DND-41 (cell line): ENCODE measurements around the gene CTNND1.

Experiments
- ATAC-seq: fragments of 200-7000 bp; cut with Tn5 transposase; 3 replicates; pipeline ENCODE4 v1.9.1; 2021; ENCODE audit warnings: low read depth; ENCODE audit not compliant: insufficient read depth
- DNase-seq: peaks from one replicate; pipeline ENCODE4 v3.0.0-alpha.2; 2020
- H2AFZ ChIP-seq: 2 replicates; pipeline ENCODE4 v1.6.0; 2012; ENCODE audit warnings: low read depth, low read length
- H3K27ac ChIP-seq: 2 replicates; pipeline ENCODE4 v1.5.1; 2012; ENCODE audit warnings: low read length, inconsistent platforms
- H3K27me3 ChIP-seq: fragments of 200-600 bp; sonication (generic); 2 replicates; pipeline ENCODE4 v1.6.0; 2012; ENCODE audit warnings: low read length, mild to moderate bottlenecking, inconsistent platforms; ENCODE audit not compliant: insufficient read depth, poor library complexity
- H3K36me3 ChIP-seq: 2 replicates; pipeline ENCODE4 v1.5.1; 2012; ENCODE audit warnings: low read length, inconsistent platforms; ENCODE audit not compliant: insufficient read depth
- H3K4me1 ChIP-seq: 2 replicates; pipeline ENCODE4 v1.5.1; 2012; ENCODE audit warnings: mild to moderate bottlenecking, low read length; ENCODE audit not compliant: insufficient read depth
- H3K4me2 ChIP-seq: 2 replicates; pipeline ENCODE4 v1.6.0; 2012; ENCODE audit warnings: mild to moderate bottlenecking, moderate library complexity, low read length, inconsistent platforms; ENCODE audit not compliant: insufficient read depth
- H3K4me3 ChIP-seq, 2 experiments: fragments of 200-600 bp in 1 of 2; shearing (Covaris generic) in 1 of 2; 2 replicates each; pipeline ENCODE4 v1.5.1; 2012 to 2016; ENCODE audit warnings: inconsistent platforms in 2 of 2, low read length in 2 of 2, mild to moderate bottlenecking in 2 of 2, low read depth in 1 of 2, moderate library complexity in 1 of 2
- H3K79me2 ChIP-seq: 2 replicates; pipeline ENCODE4 v1.6.0; 2012; ENCODE audit warnings: low read length, inconsistent platforms; ENCODE audit not compliant: insufficient read depth
- H3K9ac ChIP-seq: 2 replicates; pipeline ENCODE4 v1.6.0; 2012; ENCODE audit warnings: low read depth, mild to moderate bottlenecking, inconsistent platforms, low read length, moderate library complexity
- H3K9me3 ChIP-seq: 2 replicates; pipeline ENCODE4 v1.5.1; 2012; ENCODE audit warnings: low read length, moderate library complexity, mild to moderate bottlenecking, inconsistent platforms; ENCODE audit not compliant: insufficient read depth, severe bottlenecking
- H4K20me1 ChIP-seq: 2 replicates; pipeline ENCODE4 v1.6.0; 2012; ENCODE audit warnings: low read length; ENCODE audit not compliant: insufficient read depth
- CTCF ChIP-seq: IDR thresholded peaks from 2 replicates; pipeline ENCODE4 v1.5.1; 2012; ENCODE audit warnings: borderline replicate concordance, low read length, moderate library complexity, mild to moderate bottlenecking; ENCODE audit not compliant: poor library complexity, severe bottlenecking; ENCODE audit errors: extremely low read depth
- EZH2 ChIP-seq: IDR thresholded peaks from 3 replicates; pipeline ENCODE4 v1.6.1; 2012; ENCODE audit warnings: borderline replicate concordance, low read depth, mild to moderate bottlenecking, moderate library complexity, low read length, inconsistent platforms; ENCODE audit not compliant: severe bottlenecking

Gene CTNND1

GRCh38 chr11:57802411-57802810 lies 40.8 kb downstream of the CTNND1 start:
- Histone ChIP-seq H3K36me3 (peaks cover 29% of the 10 kb centered on the region), H3K27me3 (no peaks in the 10 kb centered on the region), H3K9me3 (no peaks in the 10 kb centered on the region), H3K4me2 (no peak overlapping the region), H3K4me1 (peaks cover 20% of the 10 kb centered on the region), H2AFZ (no peak overlapping the region), H3K9ac (no peak overlapping the region), H3K27ac (no peak overlapping the region), H3K4me3 (no peak overlapping the region), H3K79me2 (no peaks in the 10 kb centered on the region), H4K20me1 (no peaks in the 10 kb centered on the region)
- TF ChIP-seq EZH2 (no peak), CTCF (no peak)
- ATAC-seq (no peak), DNase-seq (no peak)

GRCh38 chr11:57804466-57804865 lies 42.9 kb downstream of the CTNND1 start:
- H3K79me2 ChIP-seq = no peaks in the 10 kb centered on the region
- TF ChIP-seq CTCF = no peak
- no peak for TF ChIP-seq EZH2
- ATAC-seq = no peak

GRCh38 chr11:57805780-57806179 lies 44.2 kb downstream of the CTNND1 start:
- no peak overlapping the region for H3K4me2 ChIP-seq
- no peaks in the 10 kb centered on the region for H3K27me3 ChIP-seq
- no peak overlapping the region for H3K9ac ChIP-seq
- H3K79me2 ChIP-seq = no peaks in the 10 kb centered on the region
- TF ChIP-seq CTCF = no peak
- TF ChIP-seq EZH2 = no peak
- no peak overlapping the region for H3K4me3 ChIP-seq
- no peaks in the 10 kb centered on the region for H3K9me3 ChIP-seq
- H3K27ac ChIP-seq = no peak overlapping the region
- DNase-seq (no peak), ATAC-seq (no peak)
- peaks cover 13% of the 10 kb centered on the region for H3K4me1 ChIP-seq
- no peaks in the 10 kb centered on the region for H4K20me1 ChIP-seq
- no peak overlapping the region for H2AFZ ChIP-seq
- H3K36me3 ChIP-seq = peaks cover 44% of the 10 kb centered on the region

More at GRCh38 chr11:57804466-57804865, 42.9 kb downstream of the CTNND1 start:
- H3K4me2 ChIP-seq = no peak overlapping the region
- peaks cover 20% of the 10 kb centered on the region for H3K4me1 ChIP-seq
- H3K36me3 ChIP-seq = peaks cover 40% of the 10 kb centered on the region
- no peak overlapping the region for H3K4me3 ChIP-seq
- no peak overlapping the region for H2AFZ ChIP-seq
- no peak overlapping the region for H3K9ac ChIP-seq
- no peaks in the 10 kb centered on the region for H3K9me3 ChIP-seq
- H3K27ac ChIP-seq = no peak overlapping the region
- no peak for DNase-seq
- no peaks in the 10 kb centered on the region for H4K20me1 ChIP-seq
- H3K27me3 ChIP-seq = no peaks in the 10 kb centered on the region

- Histone ChIP-seq H3K4me2 (no peak overlapping the region), H4K20me1 (no peaks in the 10 kb centered on the region), H3K4me3 (no peak overlapping the region), H3K9me3 (no peaks in the 10 kb centered on the region), H3K4me1 (no peaks in the 10 kb centered on the region), H3K27ac (no peak overlapping the region), H2AFZ (no peak overlapping the region), H3K36me3 (peaks cover 38% of the 10 kb centered on the region; the same call in 1 of the 2 replicates), H3K9ac (no peak overlapping the region), H3K27me3 (no peaks in the 10 kb centered on the region), H3K79me2 (no peaks in the 10 kb centered on the region)
- no peak for DNase-seq
- ATAC-seq = no peak
- TF ChIP-seq EZH2 (no peak), CTCF (no peak)
These were observed 51.0 kb downstream of the CTNND1 start for GRCh38 chr11:57812634-57813033.
